K562 treated with DMSO at 1 percent for 12 hours (cell line): Measurements from ENCODE around the gene TSSK2. TPM values are rescaled to one million over a fixed set of nuclear protein-coding genes. Genes with fewer than 3 reads are reported as not detected.

Experiments used
- total RNA-seq: library from RNA; unstranded; fragments of 300-600 nt; gene quantifications from 2 replicates; pipeline ENCODE4 v1.2.3, GENCODE V29; 2022; ENCODE audit not compliant: insufficient read depth

The TSSK2 gene
- total RNA-seq = not detected in 2 replicates

GRCh38 chr22:19130959-19131684 is at the start of gene TSSK2:
TSSK2 (plus strand) TSS chr22:19131308; CDS start chr22:19131400, 92 bp downstream.

GRCh38 chr22:19122143-19122751 is 8.9 kb upstream of the TSSK2 start, which contains the start of gene DGCR2:
DGCR2 (minus strand) TSS chr22:19122412; CDS start chr22:19122206, 206 bp downstream.

GRCh38 chr22:19149991-19150390 is 18.9 kb downstream of the TSSK2 start, which contains the start of gene GSC2:
GSC2 (minus strand) TSS chr22:19150292; CDS start chr22:19150283, 9 bp downstream.

GRCh38 chr22:19178657-19179496 is 47.8 kb downstream of the TSSK2 start, which contains the start of gene SLC25A1:
SLC25A1 (minus strand) TSS chr22:19178736; CDS start chr22:19178673, 63 bp downstream.

Other genes starting within 250 kb of the TSSK2 start
- 1.1 and 2.7 TPM in 2 replicates for gene DGCR6, start 225.0 kb upstream of the TSSK2 start, total RNA-seq
- gene PRODH, start 195.0 kb upstream of the TSSK2 start, total RNA-seq = not detected in 2 replicates
- 90.0 and 187 TPM in 2 replicates for gene DGCR2, start 8.9 kb upstream of the TSSK2 start, total RNA-seq
- gene ESS2, start 13.3 kb downstream of the TSSK2 start, total RNA-seq = 57.9 and 60.5 TPM in 2 replicates
- gene GSC2, start 19.0 kb downstream of the TSSK2 start, total RNA-seq = not detected in 2 replicates
- 254 and 278 TPM in 2 replicates for gene SLC25A1, start 47.4 kb downstream of the TSSK2 start, total RNA-seq
- gene CLTCL1, start 160.4 kb downstream of the TSSK2 start, total RNA-seq = 14.4 and 25.9 TPM in 2 replicates